Measurements from ENCODE around the gene MYL3. TPM values are rescaled to one million over a fixed set of nuclear protein-coding genes. Genes with fewer than 3 reads are reported as not detected.

MYL3 gene
- total RNA-seq, 1 experiment from 2014 or later = not detected

DNA sequence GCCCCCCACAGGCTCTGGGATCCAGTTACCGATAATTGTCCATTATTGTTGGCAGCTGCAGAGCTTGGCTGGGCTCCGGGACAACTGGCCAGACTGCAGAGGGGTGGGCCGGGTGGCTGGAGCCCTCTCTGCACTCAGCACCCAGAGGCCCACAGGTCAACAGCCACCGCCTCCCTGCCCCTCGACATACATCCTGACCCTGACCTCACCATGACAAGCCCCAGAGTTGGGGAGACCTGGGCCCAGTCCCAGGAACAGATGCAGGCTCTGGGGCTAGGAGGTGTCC, 36.7 kb upstream of the MYL3 start:
- H2AFZ ChIP-seq = no peak overlapping the region
- H3K4me3 ChIP-seq = no peak overlapping the region
- H3K27ac ChIP-seq = no peak overlapping the region
- no peaks in the 10 kb centered on the region for H3K9me2 ChIP-seq (ENCODE audit: insufficient read depth)
- ChIA-PET POLR2A (ENCODE audit: unreplicated experiment) (interaction anchor here (0.6 kb wide), 1 partner anchor 209 kb away, joined by 3 read pairs; no protein-coding TSS in a partner anchor), CTCF (interaction anchor here (1.0 kb wide), 1 partner anchor 10 kb away, joined by 3 read pairs; no protein-coding TSS in a partner anchor)
- no peaks in the 10 kb centered on the region for H4K20me1 ChIP-seq (ENCODE audit: insufficient read depth)
- no peaks in the 10 kb centered on the region for H3F3A ChIP-seq (ENCODE audit: insufficient read depth, low read depth)
- TF ChIP-seq, protein P1, sequence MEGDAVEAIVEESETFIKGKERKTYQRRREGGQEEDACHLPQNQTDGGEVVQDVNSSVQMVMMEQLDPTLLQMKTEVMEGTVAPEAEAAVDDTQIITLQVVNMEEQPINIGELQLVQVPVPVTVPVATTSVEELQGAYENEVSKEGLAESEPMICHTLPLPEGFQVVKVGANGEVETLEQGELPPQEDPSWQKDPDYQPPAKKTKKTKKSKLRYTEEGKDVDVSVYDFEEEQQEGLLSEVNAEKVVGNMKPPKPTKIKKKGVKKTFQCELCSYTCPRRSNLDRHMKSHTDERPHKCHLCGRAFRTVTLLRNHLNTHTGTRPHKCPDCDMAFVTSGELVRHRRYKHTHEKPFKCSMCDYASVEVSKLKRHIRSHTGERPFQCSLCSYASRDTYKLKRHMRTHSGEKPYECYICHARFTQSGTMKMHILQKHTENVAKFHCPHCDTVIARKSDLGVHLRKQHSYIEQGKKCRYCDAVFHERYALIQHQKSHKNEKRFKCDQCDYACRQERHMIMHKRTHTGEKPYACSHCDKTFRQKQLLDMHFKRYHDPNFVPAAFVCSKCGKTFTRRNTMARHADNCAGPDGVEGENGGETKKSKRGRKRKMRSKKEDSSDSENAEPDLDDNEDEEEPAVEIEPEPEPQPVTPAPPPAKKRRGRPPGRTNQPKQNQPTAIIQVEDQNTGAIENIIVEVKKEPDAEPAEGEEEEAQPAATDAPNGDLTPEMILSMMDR (conservative IDR thresholded peaks at IDR 0.05) = no peak
- no peak for TF ChIP-seq EZH2 (IDR thresholded peaks at IDR 0.05; ENCODE audit: low read depth)
- H3K36me3 ChIP-seq (ENCODE audit: low read depth) = no peaks in the 10 kb centered on the region
- no peaks in the 10 kb centered on the region for H3K27me3 ChIP-seq (ENCODE audit: insufficient read depth, low read depth)
- no peaks in the 10 kb centered on the region for H3K4me1 ChIP-seq (replicated peaks; ENCODE audit: insufficient read depth)
- DNase-seq = no peak
- H3K9me3 ChIP-seq (ENCODE audit: insufficient read depth, low read depth) = no peaks in the 10 kb centered on the region
- H3K79me2 ChIP-seq (ENCODE audit: low read depth) = no peaks in the 10 kb centered on the region
- intact Hi-C loops (cut with micrococcal nuclease; ENCODE audit: unreplicated experiment) = no loop called here
- H3K4me2 ChIP-seq = no peak overlapping the region
- no TSS peak for BruUV-seq (replicated peaks)

DNA sequence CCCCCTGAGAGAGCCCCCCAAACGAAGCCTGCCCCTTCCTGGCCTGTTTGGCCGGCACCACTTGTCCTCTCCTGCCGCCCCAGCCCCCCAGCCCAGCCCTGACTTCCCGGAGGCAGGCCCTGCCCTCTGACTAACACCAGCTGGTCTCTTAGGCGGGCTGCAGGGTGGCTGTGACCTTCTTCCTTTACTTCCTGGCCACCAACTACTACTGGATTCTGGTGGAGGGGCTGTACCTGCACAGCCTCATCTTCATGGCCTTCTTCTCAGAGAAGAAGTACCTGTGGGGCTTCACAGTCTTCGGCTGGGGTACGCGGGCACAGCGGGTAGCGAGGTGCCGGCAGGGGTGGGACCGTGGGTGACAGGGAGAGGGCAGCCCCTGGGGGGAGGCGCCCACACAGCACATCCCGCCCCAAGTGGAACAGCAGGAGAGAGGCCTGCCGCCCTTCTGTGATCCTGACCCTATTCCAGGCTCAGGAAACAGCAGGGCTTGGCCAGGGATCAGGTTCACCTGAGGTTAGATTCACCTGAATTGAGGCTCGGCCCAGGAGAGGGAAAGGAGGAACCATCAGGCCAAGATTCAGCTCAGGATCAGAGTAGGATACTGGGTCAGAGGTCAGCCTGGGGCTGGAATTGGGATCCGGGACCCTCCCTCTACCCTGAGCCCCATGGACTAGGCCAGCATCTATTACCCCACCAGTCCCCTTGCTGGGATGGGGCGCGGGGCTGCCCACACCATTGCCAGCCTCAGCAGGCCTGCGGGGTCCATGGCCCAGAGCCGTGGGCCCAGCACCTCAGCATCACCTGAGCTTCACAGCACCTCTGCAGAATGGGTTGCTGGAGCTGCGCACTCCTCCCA, 36.1 kb upstream of the MYL3 start:
- ChIA-PET POLR2A (ENCODE audit: unreplicated experiment) (no interaction called here), CTCF (interaction anchor here (1.0 kb wide), 1 partner anchor 10 kb away, joined by 3 read pairs; no protein-coding TSS in a partner anchor)
- no peak for DNase-seq
- TF ChIP-seq, protein P1 (conservative IDR thresholded peaks at IDR 0.05) = no peak
- TF ChIP-seq EZH2 (IDR thresholded peaks at IDR 0.05; ENCODE audit: low read depth) = no peak
- intact Hi-C loops (cut with micrococcal nuclease; ENCODE audit: unreplicated experiment) = no loop called here
- Histone ChIP-seq H3K9me3 (ENCODE audit: insufficient read depth, low read depth) (no peaks in the 10 kb centered on the region), H2AFZ (no peak overlapping the region), H3K4me3 (no peak overlapping the region), H3F3A (ENCODE audit: insufficient read depth, low read depth) (no peaks in the 10 kb centered on the region), H3K27me3 (ENCODE audit: insufficient read depth, low read depth) (no peaks in the 10 kb centered on the region), H3K79me2 (ENCODE audit: low read depth) (no peaks in the 10 kb centered on the region), H3K9me2 (ENCODE audit: insufficient read depth) (no peaks in the 10 kb centered on the region), H3K36me3 (ENCODE audit: low read depth) (no peaks in the 10 kb centered on the region), H3K4me1 (replicated peaks; ENCODE audit: insufficient read depth) (no peaks in the 10 kb centered on the region), H3K27ac (no peak overlapping the region), H4K20me1 (ENCODE audit: insufficient read depth) (no peaks in the 10 kb centered on the region), H3K4me2 (no peak overlapping the region)
- BruUV-seq (replicated peaks) = no TSS peak

DNA sequence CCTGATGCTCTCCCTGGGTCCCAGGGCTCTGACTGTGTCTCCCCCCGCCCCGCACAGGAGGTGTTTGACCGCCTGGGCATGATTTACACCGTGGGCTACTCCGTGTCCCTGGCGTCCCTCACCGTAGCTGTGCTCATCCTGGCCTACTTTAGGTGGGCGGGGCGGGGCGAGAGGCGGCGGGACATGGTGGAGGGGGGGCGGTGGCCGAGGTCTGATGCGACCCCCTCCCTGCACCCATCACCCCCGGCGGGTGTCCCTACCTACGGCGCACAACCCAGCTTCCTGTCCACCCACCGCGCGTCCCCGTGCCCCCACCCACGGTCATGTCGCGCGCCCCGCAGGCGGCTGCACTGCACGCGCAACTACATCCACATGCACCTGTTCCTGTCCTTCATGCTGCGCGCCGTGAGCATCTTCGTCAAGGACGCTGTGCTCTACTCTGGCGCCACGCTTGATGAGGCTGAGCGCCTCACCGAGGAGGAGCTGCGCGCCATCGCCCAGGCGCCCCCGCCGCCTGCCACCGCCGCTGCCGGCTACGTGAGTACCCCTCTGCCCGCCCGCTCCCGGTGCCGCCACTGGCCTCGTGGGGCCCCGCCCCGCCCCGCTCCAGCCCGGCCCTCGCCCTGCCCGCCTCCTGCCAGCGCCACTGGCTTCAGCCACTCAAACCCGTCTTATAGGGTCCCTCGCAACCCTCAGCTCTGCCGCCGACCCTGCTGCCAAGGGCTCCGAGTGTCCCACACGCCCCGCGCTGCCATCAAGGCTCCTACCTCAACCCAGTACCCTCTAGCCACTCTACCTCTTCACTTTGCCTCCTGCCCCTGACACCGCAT, 35.3 kb upstream of the MYL3 start:
- intact Hi-C loops (cut with micrococcal nuclease; ENCODE audit: unreplicated experiment) = no loop called here
- no peak overlapping the region for H2AFZ ChIP-seq
- H3K4me1 ChIP-seq (replicated peaks; ENCODE audit: insufficient read depth) = no peaks in the 10 kb centered on the region
- H3K4me2 ChIP-seq = no peak overlapping the region
- no peaks in the 10 kb centered on the region for H4K20me1 ChIP-seq (ENCODE audit: insufficient read depth)
- DNase-seq = no peak
- no peaks in the 10 kb centered on the region for H3K9me3 ChIP-seq (ENCODE audit: insufficient read depth, low read depth)
- no peak overlapping the region for H3K27ac ChIP-seq
- H3K36me3 ChIP-seq (ENCODE audit: low read depth) = no peaks in the 10 kb centered on the region
- H3K9me2 ChIP-seq (ENCODE audit: insufficient read depth) = no peaks in the 10 kb centered on the region
- H3F3A ChIP-seq (ENCODE audit: insufficient read depth, low read depth) = no peaks in the 10 kb centered on the region
- H3K27me3 ChIP-seq (ENCODE audit: insufficient read depth, low read depth) = no peaks in the 10 kb centered on the region
- no peaks in the 10 kb centered on the region for H3K79me2 ChIP-seq (ENCODE audit: low read depth)
- no TSS peak for BruUV-seq (replicated peaks)
- H3K4me3 ChIP-seq = no peak overlapping the region
- ChIA-PET CTCF (no interaction called here), POLR2A (ENCODE audit: unreplicated experiment) (no interaction called here)
- no peak for TF ChIP-seq EZH2 (IDR thresholded peaks at IDR 0.05; ENCODE audit: low read depth)
- TF ChIP-seq, protein P1 (conservative IDR thresholded peaks at IDR 0.05) = no peak
